HG02678 (cell line): Measurements from ENCODE around the gene EDRF1.
"Not testable (repeated sequence)": the region's sequence is repeated elsewhere in the genome, so short reads cannot be mapped to it uniquely, and the experiment has no call there.

Experiments
- ATAC-seq: cut with Tn5 transposase; IDR thresholded peaks from one replicate; pipeline ENCODE4 v1.9.1; 2021; ENCODE audit warnings: mild to moderate bottlenecking, moderate library complexity; ENCODE audit not compliant: unreplicated experiment

The EDRF1 gene

GRCh38 chr10:125719173-125720001 is at the start of gene EDRF1:
Gene EDRF1 (plus strand): TSS chr10:125719709. CDS start chr10:125719808, 99 bp downstream.
- peak; percentile 86 for ATAC-seq

- ATAC-seq = no peak
Observed at GRCh38 chr10:125672884-125673283, 46.6 kb upstream of the EDRF1 start.

- no peak for ATAC-seq
Observed at GRCh38 chr10:125679436-125679835, 40.1 kb upstream of the EDRF1 start.

- no peak for ATAC-seq
Observed at GRCh38 chr10:125683063-125683462, 36.4 kb upstream of the EDRF1 start, which contains the start of gene TEX36. Gene TEX36 (minus strand): TSS chr10:125683163. CDS start chr10:125682989, 174 bp downstream.

GRCh38 chr10:125683821-125684220 is 35.7 kb upstream of the EDRF1 start:
- ATAC-seq = no peak

- ATAC-seq = no peak
Observed at GRCh38 chr10:125684581-125684980, 34.9 kb upstream of the EDRF1 start.

- ATAC-seq = no peak
Observed at GRCh38 chr10:125687507-125688185, 31.9 kb upstream of the EDRF1 start.

- ATAC-seq = no peak
Observed at GRCh38 chr10:125689955-125690569, 29.4 kb upstream of the EDRF1 start.

- ATAC-seq = no peak
Observed at GRCh38 chr10:125691160-125691981, 28.1 kb upstream of the EDRF1 start.

GRCh38 chr10:125692196-125692595 is 27.3 kb upstream of the EDRF1 start:
- ATAC-seq = no peak

GRCh38 chr10:125692601-125693523 is 26.6 kb upstream of the EDRF1 start:
- no peak for ATAC-seq

GRCh38 chr10:125693524-125693847 is 26.0 kb upstream of the EDRF1 start:
- no peak for ATAC-seq

GRCh38 chr10:125694883-125695282 is 24.6 kb upstream of the EDRF1 start:
- no peak for ATAC-seq

- not testable (repeated sequence) for ATAC-seq
Observed at GRCh38 chr10:125696884-125697283, 22.6 kb upstream of the EDRF1 start.

- ATAC-seq = no peak
Observed at GRCh38 chr10:125698481-125698998, 21.0 kb upstream of the EDRF1 start.

GRCh38 chr10:125699562-125700143 is 19.9 kb upstream of the EDRF1 start:
- ATAC-seq = peak; percentile 48

GRCh38 chr10:125700355-125700911 is 19.1 kb upstream of the EDRF1 start:
- no peak for ATAC-seq

GRCh38 chr10:125707541-125708468 is 11.7 kb upstream of the EDRF1 start:
- peak; percentile 55 for ATAC-seq
